Cardiac ventricle fibroblast (primary cell): ENCODE measurements around the gene RCBTB2. TPM values are rescaled to one million over a fixed set of nuclear protein-coding genes. Genes with fewer than 3 reads are reported as not detected.

Experiments used
- total RNA-seq: library from RNA; depleted of rRNA; stranded (reverse); fragments of >200 nt; gene quantifications from 2 replicates; pipeline ENCODE4 v1.2.3, GENCODE V29; 2015

Gene RCBTB2
- total RNA-seq = 9.2 and 9.9 TPM in 2 replicates

GRCh38 chr13:48532506-48533499, at the start of gene RCBTB2:
TSS of gene RCBTB2 (minus strand) at chr13:48533080. CDS start at chr13:48521939, 11,141 bp downstream.

Other genes starting within 250 kb of the RCBTB2 start
- 15.8 and 21.5 TPM in 2 replicates for gene RB1, start 229.3 kb downstream of the RCBTB2 start, total RNA-seq
- gene LPAR6, start 120.0 kb downstream of the RCBTB2 start, total RNA-seq = 9.5 and 10.0 TPM in 2 replicates
- 0.37 and 6.3 TPM in 2 replicates for gene CYSLTR2, start 120.8 kb upstream of the RCBTB2 start, total RNA-seq